ENCODE measurements around the gene BCL6. TPM values are rescaled to one million over a fixed set of nuclear protein-coding genes. Genes with fewer than 3 reads are reported as not detected.

Gene BCL6
- total and polyA plus RNA-seq, 12 donors: 27.9 to 154 (median 47.6) TPM

- WGBS, 2 donors: 91 to 96% methylated on average over 3 of the region's 3 CpGs
- intact Hi-C loops (cut with DNase I): no loop called here
- H3K36me3 ChIP-seq: no peaks in the 10 kb centered on the region
- ATAC-seq: no peak
- no peak overlapping the region for H3K27ac ChIP-seq
- H3K9me3 ChIP-seq: no peaks in the 10 kb centered on the region
- H3K4me3 ChIP-seq: no peak overlapping the region
- H3K4me1 ChIP-seq: peaks cover 0 to 18% (median 6%) of the 10 kb centered on the region in 9 donors
- H3K27me3 ChIP-seq: no peaks in the 10 kb centered on the region
- DNase-seq: no peak
- TF ChIP-seq CTCF (IDR thresholded peaks at IDR 0.05): no peak
Measured at GRCh38 chr3:187767266-187768012, 22.2 kb upstream of the BCL6 start.

GRCh38 chr3:187765342-187765741 is 20.1 kb upstream of the BCL6 start:
- ATAC-seq (no peak), DNase-seq (no peak)
- no peak for TF ChIP-seq CTCF (IDR thresholded peaks at IDR 0.05)
- H3K9me3 ChIP-seq: no peaks in the 10 kb centered on the region
- no peaks in the 10 kb centered on the region for H3K36me3 ChIP-seq
- H3K27ac ChIP-seq: no peak overlapping the region
- peaks cover 0 to 18% (median 5%) of the 10 kb centered on the region in 9 donors for H3K4me1 ChIP-seq
- WGBS, 2 donors: 94 to 100% methylated on average over 2 of the region's 2 CpGs
- intact Hi-C loops (cut with DNase I): no loop called here
- no peak overlapping the region for H3K4me3 ChIP-seq
- peaks cover 0 to 4% (median 0%) of the 10 kb centered on the region in 7 donors for H3K27me3 ChIP-seq

GRCh38 chr3:187763850-187764648 is 18.8 kb upstream of the BCL6 start:
- no peak for TF ChIP-seq CTCF (IDR thresholded peaks at IDR 0.05)
- 50 to 53% methylated on average over 7 of the region's 7 CpGs for WGBS, 2 donors
- Histone ChIP-seq H3K27me3 (peaks cover 0 to 9% (median 0%) of the 10 kb centered on the region in 7 donors), H3K36me3 (no peaks in the 10 kb centered on the region), H3K27ac (peak overlapping the region in 1 of 10 donors; percentile 43), H3K4me1 (peaks cover 0 to 11% (median 5%) of the 10 kb centered on the region in 9 donors), H3K9me3 (no peaks in the 10 kb centered on the region), H3K4me3 (no peak overlapping the region)
- ATAC-seq (peak in 2 of 8 donors; percentile 13 to 51), DNase-seq (no peak)
- intact Hi-C loops (cut with DNase I): no loop called here

- no peak for ATAC-seq
- 71 to 86% methylated on average over 2 of the region's 2 CpGs for WGBS, 2 donors
- no peak overlapping the region for H3K27ac ChIP-seq
- no peaks in the 10 kb centered on the region for H3K9me3 ChIP-seq
- H3K36me3 ChIP-seq: no peaks in the 10 kb centered on the region
- no peak for TF ChIP-seq CTCF (IDR thresholded peaks at IDR 0.05)
- peaks cover 0 to 11% (median 5%) of the 10 kb centered on the region in 9 donors for H3K4me1 ChIP-seq
- H3K4me3 ChIP-seq: no peak overlapping the region
- H3K27me3 ChIP-seq: peaks cover 0 to 9% (median 0%) of the 10 kb centered on the region in 7 donors
- no peak for DNase-seq
- intact Hi-C loops (cut with DNase I): no loop called here
Measured at GRCh38 chr3:187762792-187763191, 17.5 kb upstream of the BCL6 start.

Measured in heart right ventricle (tissue), 16 donors.